Measurements from ENCODE around the gene SH3BGRL2. TPM values are rescaled to one million over a fixed set of nuclear protein-coding genes. Genes with fewer than 3 reads are reported as not detected.

SH3BGRL2 gene
- total RNA-seq, 1 experiment from 2014 or later = 5.2 TPM

DNA sequence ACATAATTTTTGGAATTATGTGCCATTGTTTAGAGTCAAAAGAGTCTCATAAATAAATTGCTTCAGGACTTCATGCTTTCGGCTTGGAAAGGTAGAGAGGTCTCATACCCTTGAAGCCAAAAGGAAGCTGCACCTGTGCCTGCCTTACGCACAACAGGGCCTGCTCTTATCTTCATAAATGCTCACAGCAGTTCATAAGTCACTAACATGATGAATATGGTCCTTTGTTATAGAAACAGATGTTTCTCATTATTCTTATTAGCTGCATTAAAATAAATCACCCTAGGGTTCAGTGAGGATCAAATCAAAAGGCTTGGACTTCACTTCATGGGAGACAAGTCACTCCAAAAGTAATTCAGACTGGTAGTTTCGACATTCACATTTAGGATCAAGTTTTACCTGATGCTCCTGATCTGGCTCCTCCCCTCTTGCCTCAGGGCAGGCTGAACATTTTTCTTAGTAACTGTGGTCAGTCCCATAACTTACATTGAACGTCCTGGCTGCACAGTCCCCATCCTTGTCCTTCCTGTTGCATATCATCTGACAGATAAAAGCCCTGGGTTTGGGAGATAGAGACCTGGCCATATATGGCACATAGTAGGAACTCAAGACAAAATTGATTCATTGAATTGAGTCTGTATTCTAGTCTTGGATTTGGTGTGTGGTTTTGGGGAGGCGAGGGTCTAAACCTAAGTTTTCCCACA lies 20.7 kb upstream of the SH3BGRL2 start:
- Histone ChIP-seq H3K4me1 (ENCODE audit: control insufficient read depth in 1 of 2, insufficient read depth in 2 of 2, low read length in 2 of 2) (peaks cover 0 to 6% of the 10 kb centered on the region in 2 experiments; a peak in 1 of 4 replicates), H4K20me1 (ENCODE audit: insufficient read depth) (no peaks in the 10 kb centered on the region), H3K9me2 (ENCODE audit: insufficient read depth) (no peaks in the 10 kb centered on the region), H2AFZ (ENCODE audit: low read depth, low read length, poor library complexity, severe bottlenecking) (no peak overlapping the region), H3K9me3 (ENCODE audit: control insufficient read depth in 1 of 2, insufficient read depth in 1 of 2, low read depth in 1 of 2, low read length in 2 of 2) (no peaks in the 10 kb centered on the region), H3K79me2 (ENCODE audit: insufficient read depth, low read length) (no peaks in the 10 kb centered on the region), H3K36me3 (ENCODE audit: control insufficient read depth in 1 of 2, insufficient read depth in 2 of 2, low read length in 2 of 2) (no peaks in the 10 kb centered on the region), H3K4me3 (replicated peaks in 1 of 2; ENCODE audit: low read depth in 1 of 2, low read length in 2 of 2) (no peak overlapping the region), H3K27me3 (ENCODE audit: insufficient read depth, low read length) (no peaks in the 10 kb centered on the region), H3K9ac (ENCODE audit: low read length) (no peak overlapping the region), H3K27ac (ENCODE audit: low read depth, low read length) (no peak overlapping the region), H3K4me2 (ENCODE audit: low read length) (no peak overlapping the region)
- POLR2A ChIA-PET = no interaction called here
- no peak for DNase-seq (ENCODE audit: low read depth, low spot score)
- ATAC-seq = no peak
- RAD21 ChIA-PET (ENCODE audit: low non-redundant PET in 1 of 2, low total read pairs in 2 of 2, uncharacterized antibody in 2 of 2, unreplicated experiment in 2 of 2) = no interaction called here
- TF ChIP-seq SP1 (IDR thresholded peaks at IDR 0.05; ENCODE audit: low read depth) = no peak
- no peak for TF ChIP-seq YY1 (IDR thresholded peaks at IDR 0.05; ENCODE audit: extremely low read depth, insufficient replicate concordance, low read depth, low read length)
- TF ChIP-seq EGR1 (IDR thresholded peaks at IDR 0.05; ENCODE audit: low read depth) = no peak
- no peak for TF ChIP-seq EZH2 (IDR thresholded peaks at IDR 0.05)
- no peak for TF ChIP-seq RAD21 (IDR thresholded peaks at IDR 0.05; ENCODE audit: low read depth)
- TF ChIP-seq TCF7L2 (IDR thresholded peaks at IDR 0.05; ENCODE audit: borderline replicate concordance, extremely low read depth, insufficient read depth, insufficient read length) = no peak
- no peak for TF ChIP-seq ZFX (IDR thresholded peaks at IDR 0.05)
- no peak for TF ChIP-seq SIN3A (IDR thresholded peaks at IDR 0.05; ENCODE audit: low read depth)
- no peak for TF ChIP-seq EZH2phosphoT487 (IDR thresholded peaks at IDR 0.05; ENCODE audit: borderline replicate concordance)
- no peak for TF ChIP-seq CEBPB (IDR thresholded peaks at IDR 0.05; ENCODE audit: low read depth)
- no peak for TF ChIP-seq POLR2A (IDR thresholded peaks at IDR 0.05; ENCODE audit: borderline replicate concordance, extremely low read depth, insufficient read depth, insufficient read length)
- no peak for TF ChIP-seq JUND (IDR thresholded peaks at IDR 0.05)
- no peak for TF ChIP-seq ZNF274 (IDR thresholded peaks at IDR 0.05; ENCODE audit: low read depth, low read length)
- TF ChIP-seq, protein P1, sequence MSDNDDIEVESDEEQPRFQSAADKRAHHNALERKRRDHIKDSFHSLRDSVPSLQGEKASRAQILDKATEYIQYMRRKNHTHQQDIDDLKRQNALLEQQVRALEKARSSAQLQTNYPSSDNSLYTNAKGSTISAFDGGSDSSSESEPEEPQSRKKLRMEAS (IDR thresholded peaks at IDR 0.05) = no peak
- no peak for TF ChIP-seq CBX3 (IDR thresholded peaks at IDR 0.05; ENCODE audit: low read depth)
- no peak for TF ChIP-seq FOSL1 (IDR thresholded peaks at IDR 0.05; ENCODE audit: low read depth)
- TF ChIP-seq, protein P2, sequence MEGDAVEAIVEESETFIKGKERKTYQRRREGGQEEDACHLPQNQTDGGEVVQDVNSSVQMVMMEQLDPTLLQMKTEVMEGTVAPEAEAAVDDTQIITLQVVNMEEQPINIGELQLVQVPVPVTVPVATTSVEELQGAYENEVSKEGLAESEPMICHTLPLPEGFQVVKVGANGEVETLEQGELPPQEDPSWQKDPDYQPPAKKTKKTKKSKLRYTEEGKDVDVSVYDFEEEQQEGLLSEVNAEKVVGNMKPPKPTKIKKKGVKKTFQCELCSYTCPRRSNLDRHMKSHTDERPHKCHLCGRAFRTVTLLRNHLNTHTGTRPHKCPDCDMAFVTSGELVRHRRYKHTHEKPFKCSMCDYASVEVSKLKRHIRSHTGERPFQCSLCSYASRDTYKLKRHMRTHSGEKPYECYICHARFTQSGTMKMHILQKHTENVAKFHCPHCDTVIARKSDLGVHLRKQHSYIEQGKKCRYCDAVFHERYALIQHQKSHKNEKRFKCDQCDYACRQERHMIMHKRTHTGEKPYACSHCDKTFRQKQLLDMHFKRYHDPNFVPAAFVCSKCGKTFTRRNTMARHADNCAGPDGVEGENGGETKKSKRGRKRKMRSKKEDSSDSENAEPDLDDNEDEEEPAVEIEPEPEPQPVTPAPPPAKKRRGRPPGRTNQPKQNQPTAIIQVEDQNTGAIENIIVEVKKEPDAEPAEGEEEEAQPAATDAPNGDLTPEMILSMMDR (IDR thresholded peaks at IDR 0.05 in 2 of 3, conservative IDR thresholded peaks at IDR 0.05 in 1 of 3; ENCODE audit: borderline replicate concordance in 1 of 3, insufficient read depth in 1 of 3, low read depth in 2 of 3, low read length in 2 of 3) = no peak
- no peak for TF ChIP-seq SRF (IDR thresholded peaks at IDR 0.05; ENCODE audit: low read depth)
- no peak for TF ChIP-seq POLR2AphosphoS5 (IDR thresholded peaks at IDR 0.05; ENCODE audit: low read depth, low read length)
- CTCF ChIA-PET = no interaction called here
- BruUV-seq (replicated peaks) = no TSS peak
- intact Hi-C loops (cut with micrococcal nuclease) = no loop called here

All from HCT116 (cell line).